HL-60 (cell line): ENCODE data around the gene TOR2A.

ENCODE experiments used
- DNase-seq, 2 experiments: peaks; one replicate each; pipeline ENCODE4 v3.0.0-alpha.2; 2010 to 2020; ENCODE audit warnings: low read depth in 1 of 2, low spot score in 1 of 2
- H3K27ac ChIP-seq: fragments of 250-450 bp; sonication (Bioruptor Pico); replicated peaks from 2 replicates; pipeline ENCODE4 v1.5.1; 2020; ENCODE audit warnings: mild to moderate bottlenecking, moderate library complexity
- H3K27me3 ChIP-seq: fragments of 250-450 bp; sonication (Bioruptor Pico); 2 replicates; pipeline ENCODE4 v1.5.1; 2021; ENCODE audit warnings: mild to moderate bottlenecking, moderate library complexity; ENCODE audit not compliant: insufficient read depth, poor library complexity, severe bottlenecking
- H3K4me3 ChIP-seq: replicated peaks from 2 replicates; pipeline ENCODE4 v1.5.1; 2011; ENCODE audit warnings: mild to moderate bottlenecking, control low read depth, low read length; ENCODE audit not compliant: insufficient read depth
- GABPA ChIP-seq: IDR thresholded peaks from 2 replicates; pipeline ENCODE4 v1.6.1; 2012; ENCODE audit warnings: low read depth
- POLR2AphosphoS5 ChIP-seq: IDR thresholded peaks from 2 replicates; pipeline ENCODE4 v1.6.1; 2012; ENCODE audit warnings: low read depth
- SPI1 ChIP-seq: IDR thresholded peaks from 2 replicates; pipeline ENCODE4 v1.6.1; 2012; ENCODE audit warnings: low read depth, mild to moderate bottlenecking, borderline replicate concordance
- TF ChIP-seq, protein P1 (sequence below): IDR thresholded peaks from one replicate; pipeline ENCODE4 v1.5.1; 2011; ENCODE audit warnings: low read length, control low read depth, inconsistent platforms; ENCODE audit not compliant: insufficient read depth
- TF ChIP-seq, protein P2 (sequence below): IDR thresholded peaks from 2 replicates; pipeline ENCODE4 v1.6.1; 2012; ENCODE audit warnings: low read depth; ENCODE audit not compliant: insufficient replicate concordance

The TOR2A gene

DNA sequence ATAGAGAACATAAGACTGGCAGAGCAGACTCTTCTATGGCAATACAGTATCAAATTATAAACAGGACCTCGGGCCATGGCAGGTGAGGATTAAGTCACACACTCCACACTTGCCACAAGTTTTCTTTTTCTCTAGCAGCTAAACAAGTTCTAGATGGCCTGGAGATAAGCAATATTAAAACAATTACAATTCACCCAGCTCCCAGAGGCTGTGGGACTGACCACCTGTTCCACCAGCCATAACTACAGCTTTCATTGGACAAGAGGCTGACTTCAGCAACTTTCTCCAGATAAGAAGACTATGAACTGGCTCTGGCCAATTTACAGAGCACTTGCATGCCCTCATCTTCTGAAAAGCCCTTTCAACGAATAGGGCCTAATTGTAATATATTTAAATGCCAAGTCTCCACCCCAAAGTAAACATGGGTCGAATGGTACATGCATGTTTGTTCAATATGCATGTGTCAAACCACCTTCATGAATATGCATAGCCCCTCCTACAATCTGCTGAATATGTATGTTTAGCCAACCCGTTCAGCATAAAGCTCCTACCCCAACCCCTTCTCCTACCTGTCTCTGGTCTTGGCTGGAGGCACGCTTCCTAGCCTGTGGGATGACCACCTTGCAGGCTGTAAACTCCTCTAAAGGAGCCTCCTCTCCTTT, 34.4 kb downstream of the TOR2A start:
- no peak for TF ChIP-seq GABPA
- TF ChIP-seq POLR2AphosphoS5 = no peak
- no peak for TF ChIP-seq SPI1
- TF ChIP-seq, protein P1, sequence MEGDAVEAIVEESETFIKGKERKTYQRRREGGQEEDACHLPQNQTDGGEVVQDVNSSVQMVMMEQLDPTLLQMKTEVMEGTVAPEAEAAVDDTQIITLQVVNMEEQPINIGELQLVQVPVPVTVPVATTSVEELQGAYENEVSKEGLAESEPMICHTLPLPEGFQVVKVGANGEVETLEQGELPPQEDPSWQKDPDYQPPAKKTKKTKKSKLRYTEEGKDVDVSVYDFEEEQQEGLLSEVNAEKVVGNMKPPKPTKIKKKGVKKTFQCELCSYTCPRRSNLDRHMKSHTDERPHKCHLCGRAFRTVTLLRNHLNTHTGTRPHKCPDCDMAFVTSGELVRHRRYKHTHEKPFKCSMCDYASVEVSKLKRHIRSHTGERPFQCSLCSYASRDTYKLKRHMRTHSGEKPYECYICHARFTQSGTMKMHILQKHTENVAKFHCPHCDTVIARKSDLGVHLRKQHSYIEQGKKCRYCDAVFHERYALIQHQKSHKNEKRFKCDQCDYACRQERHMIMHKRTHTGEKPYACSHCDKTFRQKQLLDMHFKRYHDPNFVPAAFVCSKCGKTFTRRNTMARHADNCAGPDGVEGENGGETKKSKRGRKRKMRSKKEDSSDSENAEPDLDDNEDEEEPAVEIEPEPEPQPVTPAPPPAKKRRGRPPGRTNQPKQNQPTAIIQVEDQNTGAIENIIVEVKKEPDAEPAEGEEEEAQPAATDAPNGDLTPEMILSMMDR = no peak
- TF ChIP-seq, protein P2, sequence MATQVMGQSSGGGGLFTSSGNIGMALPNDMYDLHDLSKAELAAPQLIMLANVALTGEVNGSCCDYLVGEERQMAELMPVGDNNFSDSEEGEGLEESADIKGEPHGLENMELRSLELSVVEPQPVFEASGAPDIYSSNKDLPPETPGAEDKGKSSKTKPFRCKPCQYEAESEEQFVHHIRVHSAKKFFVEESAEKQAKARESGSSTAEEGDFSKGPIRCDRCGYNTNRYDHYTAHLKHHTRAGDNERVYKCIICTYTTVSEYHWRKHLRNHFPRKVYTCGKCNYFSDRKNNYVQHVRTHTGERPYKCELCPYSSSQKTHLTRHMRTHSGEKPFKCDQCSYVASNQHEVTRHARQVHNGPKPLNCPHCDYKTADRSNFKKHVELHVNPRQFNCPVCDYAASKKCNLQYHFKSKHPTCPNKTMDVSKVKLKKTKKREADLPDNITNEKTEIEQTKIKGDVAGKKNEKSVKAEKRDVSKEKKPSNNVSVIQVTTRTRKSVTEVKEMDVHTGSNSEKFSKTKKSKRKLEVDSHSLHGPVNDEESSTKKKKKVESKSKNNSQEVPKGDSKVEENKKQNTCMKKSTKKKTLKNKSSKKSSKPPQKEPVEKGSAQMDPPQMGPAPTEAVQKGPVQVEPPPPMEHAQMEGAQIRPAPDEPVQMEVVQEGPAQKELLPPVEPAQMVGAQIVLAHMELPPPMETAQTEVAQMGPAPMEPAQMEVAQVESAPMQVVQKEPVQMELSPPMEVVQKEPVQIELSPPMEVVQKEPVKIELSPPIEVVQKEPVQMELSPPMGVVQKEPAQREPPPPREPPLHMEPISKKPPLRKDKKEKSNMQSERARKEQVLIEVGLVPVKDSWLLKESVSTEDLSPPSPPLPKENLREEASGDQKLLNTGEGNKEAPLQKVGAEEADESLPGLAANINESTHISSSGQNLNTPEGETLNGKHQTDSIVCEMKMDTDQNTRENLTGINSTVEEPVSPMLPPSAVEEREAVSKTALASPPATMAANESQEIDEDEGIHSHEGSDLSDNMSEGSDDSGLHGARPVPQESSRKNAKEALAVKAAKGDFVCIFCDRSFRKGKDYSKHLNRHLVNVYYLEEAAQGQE = no peak
- DNase-seq = no peak
- Histone ChIP-seq H3K27me3 (no peaks in the 10 kb centered on the region), H3K4me3 (no peak overlapping the region), H3K27ac (no peak overlapping the region)

DNA sequence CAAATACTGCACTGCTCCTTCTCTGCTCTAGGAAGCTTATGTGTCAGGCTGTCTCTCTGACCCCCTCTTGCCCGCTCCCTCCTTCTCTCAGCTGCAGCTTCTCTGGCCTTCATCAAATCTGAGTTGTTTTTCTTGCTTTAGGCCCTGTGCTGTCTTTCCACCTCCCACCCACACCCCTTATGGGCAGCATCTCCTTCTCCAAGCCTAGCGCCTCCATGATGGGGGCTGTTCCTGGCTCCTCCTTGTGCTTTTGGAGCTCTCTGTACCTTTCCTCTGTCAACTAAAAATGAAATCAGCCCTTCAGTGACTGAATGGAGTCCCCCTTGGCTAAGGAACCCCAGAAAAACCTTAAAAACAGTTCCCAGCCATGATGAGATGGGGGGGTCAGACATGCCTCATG, 35.0 kb downstream of the TOR2A start:
- Histone ChIP-seq H3K4me3 (no peak overlapping the region), H3K27ac (no peak overlapping the region), H3K27me3 (no peaks in the 10 kb centered on the region)
- no peak for DNase-seq
- TF ChIP-seq POLR2AphosphoS5 = no peak
- TF ChIP-seq, protein P1 = no peak
- TF ChIP-seq, protein P2 = no peak
- TF ChIP-seq SPI1 = no peak
- TF ChIP-seq GABPA = no peak

DNA sequence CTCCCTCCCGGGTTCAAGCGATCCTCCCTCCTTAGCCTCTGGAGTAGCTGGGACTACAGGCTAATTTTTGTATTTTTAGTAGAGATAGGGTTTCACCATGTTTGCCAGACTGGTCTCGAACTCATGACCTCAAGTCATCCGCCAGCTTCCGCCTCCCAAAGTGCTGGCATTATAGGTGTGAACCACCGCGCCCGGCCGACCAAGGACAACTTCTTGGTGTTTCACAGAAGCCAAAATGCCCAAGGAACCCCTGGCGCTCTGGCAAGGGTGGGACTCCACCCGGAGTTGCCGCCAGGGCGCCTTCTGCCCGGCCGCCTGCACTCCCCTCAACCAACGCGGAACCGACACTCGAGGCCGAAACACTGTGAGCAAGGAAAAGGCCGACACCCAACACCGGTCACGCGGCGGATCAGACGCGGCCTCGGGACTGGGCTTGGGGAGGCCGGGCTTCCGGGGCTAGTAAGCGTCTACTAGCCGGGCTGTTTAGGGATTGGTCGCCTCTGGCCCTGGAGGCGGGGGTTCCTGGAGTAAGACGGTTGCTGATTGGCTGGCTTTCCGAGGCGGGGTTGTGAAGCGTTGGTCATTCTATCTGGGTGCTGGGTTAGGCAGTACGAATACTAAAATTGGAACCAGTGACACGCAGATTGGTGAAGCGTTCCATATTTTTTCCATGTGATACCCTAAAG, 36.0 kb downstream of the TOR2A start:
- Histone ChIP-seq H3K27me3 (no peaks in the 10 kb centered on the region), H3K27ac (no peak overlapping the region), H3K4me3 (no peak overlapping the region)
- no peak for DNase-seq
- TF ChIP-seq POLR2AphosphoS5 = no peak
- no peak for TF ChIP-seq GABPA
- no peak for TF ChIP-seq SPI1
- TF ChIP-seq, protein P1 = no peak
- TF ChIP-seq, protein P2 = no peak
